BJ (cell line): ENCODE results near the gene NEK2. TPM values are rescaled to one million over a fixed set of nuclear protein-coding genes. Genes with fewer than 3 reads are reported as not detected.

Experiments
- CTCF ChIA-PET: fragments of 350-600 bp; formaldehyde crosslinking; extraction: SDS; loops from one replicate; lab custom pipeline; 2021; ENCODE audit warnings: antibody characterized with exemption, inconsistent platforms; lab: Yijun Ruan, JAX
- POLR2A ChIA-PET: fragments of 300-600 bp; sonication (Branson Sonifier 250); formaldehyde crosslinking; extraction: SDS; loops from one replicate; lab custom pipeline; 2021; ENCODE audit warnings: antibody characterized with exemption; lab: Charles Lee
- DNase-seq: peaks from one replicate; pipeline ENCODE4 v3.0.0-alpha.2; 2011; ENCODE audit warnings: low read depth
- H3K27me3 ChIP-seq: 2 replicates; pipeline ENCODE4 v1.6.0; 2011; ENCODE audit warnings: low read length; ENCODE audit not compliant: control insufficient read depth, insufficient read depth
- H3K36me3 ChIP-seq: 2 replicates; pipeline ENCODE4 v1.5.1; 2011; ENCODE audit warnings: low read length; ENCODE audit not compliant: control insufficient read depth, insufficient read depth
- H3K4me3 ChIP-seq: 2 replicates; pipeline ENCODE4 v1.5.1; 2011; ENCODE audit warnings: low read depth, mild to moderate bottlenecking, control low read depth, low read length
- CTCF ChIP-seq: IDR thresholded peaks from 2 replicates; pipeline ENCODE4 v1.5.1; 2011; ENCODE audit warnings: low read depth, mild to moderate bottlenecking, control low read depth, inconsistent platforms, low read length, moderate library complexity; ENCODE audit not compliant: insufficient read depth
- polyA plus RNA-seq: library from polyadenylated mRNA; depleted of rRNA; stranded (reverse); fragments of >200 nt; gene quantifications from 2 replicates; pipeline ENCODE4 v1.2.3, GENCODE V29; 2011

The NEK2 gene
- polyA plus RNA-seq, 1 experiment = 8.8 TPM

- no peak for TF ChIP-seq CTCF
- DNase-seq = no peak
- H3K36me3 ChIP-seq = no peaks in the 10 kb centered on the region
- ChIA-PET CTCF (interaction anchor here (1.1 to 2.2 kb wide), 3 partner anchors 21 to 777 kb away, joined by 3 to 10 read pairs (median 8); partner anchors contain the start of genes DTL and INTS7), POLR2A (no interaction called here)
- H3K4me3 ChIP-seq = no peak overlapping the region
- H3K27me3 ChIP-seq = no peaks in the 10 kb centered on the region
These were observed 2.2 kb upstream of the NEK2 start for GRCh38 chr1:211677659-211678058.

- ChIA-PET POLR2A (no interaction called here), CTCF (interaction anchor here (1.4 to 2.3 kb wide), 2 partner anchors 358 to 779 kb away, joined by 5 to 13 read pairs; partner anchors contain the start of genes DTL and INTS7)
- H3K4me3 ChIP-seq = no peak overlapping the region
- no peaks in the 10 kb centered on the region for H3K27me3 ChIP-seq
- TF ChIP-seq CTCF = no peak
- no peak for DNase-seq
- no peaks in the 10 kb centered on the region for H3K36me3 ChIP-seq
These were observed 1.3 kb upstream of the NEK2 start for GRCh38 chr1:211676761-211677160.

- H3K4me3 ChIP-seq = peak overlapping the region; percentile 60
- POLR2A ChIA-PET = no interaction called here
- no peak for DNase-seq
- no peaks in the 10 kb centered on the region for H3K36me3 ChIP-seq
- no peak for TF ChIP-seq CTCF
- CTCF ChIA-PET = interaction anchor here (1.1 to 2.3 kb wide), 3 partner anchors 351 to 780 kb away, joined by 4 to 13 read pairs (median 5); partner anchors contain the start of genes DTL and INTS7
- no peaks in the 10 kb centered on the region for H3K27me3 ChIP-seq
These were observed 724 bp upstream of the NEK2 start for GRCh38 chr1:211676106-211676583.

- POLR2A ChIA-PET = no interaction called here
- no peak overlapping the region for H3K4me3 ChIP-seq
- H3K27me3 ChIP-seq = no peaks in the 10 kb centered on the region
- TF ChIP-seq CTCF = no peak
- peaks cover 3% of the 10 kb centered on the region; the same call in 1 of the 2 replicates for H3K36me3 ChIP-seq
- no peak for DNase-seq
- CTCF ChIA-PET = no interaction called here
These were observed 8.3 kb downstream of the NEK2 start for GRCh38 chr1:211667065-211667617.

- Histone ChIP-seq H3K4me3 (no peak overlapping the region), H3K27me3 (no peaks in the 10 kb centered on the region)
- CTCF ChIA-PET = interaction anchor here (1.6 to 1.7 kb wide), 3 partner anchors 10 to 146 kb away, joined by 4 to 5 read pairs (median 5); no protein-coding TSS in a partner anchor
These were observed 14.7 kb downstream of the NEK2 start for GRCh38 chr1:211660718-211661222.

More at GRCh38 chr1:211660718-211661222, 14.7 kb downstream of the NEK2 start:
- POLR2A ChIA-PET = no interaction called here
- no peak for DNase-seq
- peaks cover 2% of the 10 kb centered on the region; the same call in 1 of the 2 replicates for H3K36me3 ChIP-seq
- TF ChIP-seq CTCF = no peak
